Measurements from ENCODE around the gene GSK3A.

DNA sequence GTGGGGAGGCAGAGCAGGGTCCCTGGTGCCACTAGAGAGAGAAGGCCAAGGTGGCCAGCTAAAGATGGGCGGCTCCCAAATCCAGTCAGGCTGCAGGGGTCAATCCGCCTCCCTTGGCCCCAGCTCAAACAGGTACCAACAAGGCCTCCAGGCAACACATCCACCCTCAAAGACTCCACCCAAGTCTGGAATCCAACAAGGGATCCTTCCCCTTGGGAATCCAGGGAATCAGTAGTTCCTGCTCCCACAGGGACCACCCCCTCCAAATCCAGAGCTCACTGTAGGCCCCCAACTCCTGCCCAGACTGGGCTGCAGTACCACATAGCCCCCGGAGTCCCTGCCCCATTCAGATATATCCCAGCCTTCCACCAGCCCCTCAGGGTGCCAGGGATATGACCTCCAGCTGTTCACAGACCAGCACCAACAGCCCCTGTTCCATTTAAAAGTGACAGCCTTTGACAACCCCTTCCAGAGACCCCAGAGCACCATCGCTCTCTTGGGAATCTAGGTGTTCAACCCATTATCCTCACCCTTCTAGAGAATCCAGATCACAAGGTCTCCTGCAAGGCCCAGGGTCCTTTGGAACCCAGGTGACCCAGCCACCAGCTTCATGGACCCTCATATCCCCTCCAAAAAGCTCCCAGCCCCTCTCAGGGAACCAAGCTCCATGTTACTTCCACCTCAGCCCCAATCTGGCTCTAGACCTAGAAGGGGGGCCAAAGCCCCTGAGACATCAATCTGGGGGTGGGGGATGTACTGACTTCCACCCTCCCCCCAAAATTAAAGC lies 9.4 kb upstream of the GSK3A start:
- no peak for TF ChIP-seq EP300 (IDR thresholded peaks at IDR 0.05; ENCODE audit: low read length)
- TF ChIP-seq CSDE1 (IDR thresholded peaks at IDR 0.05) = no peak
- TF ChIP-seq, protein P1, sequence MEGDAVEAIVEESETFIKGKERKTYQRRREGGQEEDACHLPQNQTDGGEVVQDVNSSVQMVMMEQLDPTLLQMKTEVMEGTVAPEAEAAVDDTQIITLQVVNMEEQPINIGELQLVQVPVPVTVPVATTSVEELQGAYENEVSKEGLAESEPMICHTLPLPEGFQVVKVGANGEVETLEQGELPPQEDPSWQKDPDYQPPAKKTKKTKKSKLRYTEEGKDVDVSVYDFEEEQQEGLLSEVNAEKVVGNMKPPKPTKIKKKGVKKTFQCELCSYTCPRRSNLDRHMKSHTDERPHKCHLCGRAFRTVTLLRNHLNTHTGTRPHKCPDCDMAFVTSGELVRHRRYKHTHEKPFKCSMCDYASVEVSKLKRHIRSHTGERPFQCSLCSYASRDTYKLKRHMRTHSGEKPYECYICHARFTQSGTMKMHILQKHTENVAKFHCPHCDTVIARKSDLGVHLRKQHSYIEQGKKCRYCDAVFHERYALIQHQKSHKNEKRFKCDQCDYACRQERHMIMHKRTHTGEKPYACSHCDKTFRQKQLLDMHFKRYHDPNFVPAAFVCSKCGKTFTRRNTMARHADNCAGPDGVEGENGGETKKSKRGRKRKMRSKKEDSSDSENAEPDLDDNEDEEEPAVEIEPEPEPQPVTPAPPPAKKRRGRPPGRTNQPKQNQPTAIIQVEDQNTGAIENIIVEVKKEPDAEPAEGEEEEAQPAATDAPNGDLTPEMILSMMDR (IDR thresholded peaks at IDR 0.05 in 2 of 3, conservative IDR thresholded peaks at IDR 0.05 in 1 of 3; ENCODE audit: insufficient read depth in 2 of 3, low read depth in 1 of 3, low read length in 3 of 3) = no peak
- no peak for TF ChIP-seq ZZZ3 (IDR thresholded peaks at IDR 0.05)
- no peak for TF ChIP-seq BMI1 (IDR thresholded peaks at IDR 0.05; ENCODE audit: low read length)
